SK-N-SH treated with all-trans-retinoic acid at 6 μM for 48 hours (cell line): ENCODE data around the gene DNAH2.

ENCODE experiments used
- ARNTL ChIP-seq: fragments of 450-650 bp; formaldehyde crosslinking; IDR thresholded peaks from 2 replicates; pipeline ENCODE4 v1.5.0; 2020; ENCODE audit warnings: low read depth, mild to moderate bottlenecking, moderate library complexity, borderline replicate concordance
- ZC3H10 ChIP-seq: fragments of 250-450 bp; sonication (Bioruptor Pico); IDR thresholded peaks from 2 replicates; pipeline ENCODE4 v1.5.1; 2021; ENCODE audit warnings: mild to moderate bottlenecking, moderate library complexity
- ZNF565 ChIP-seq: fragments of 450-650 bp; formaldehyde crosslinking; conservative IDR thresholded peaks from 2 replicates; pipeline ENCODE4 v1.5.0; 2020; ENCODE audit warnings: low read depth, mild to moderate bottlenecking, moderate library complexity
- ZNF70 ChIP-seq: fragments of 450-650 bp; formaldehyde crosslinking; IDR thresholded peaks from 2 replicates; pipeline ENCODE4 v1.5.0; 2020; ENCODE audit warnings: mild to moderate bottlenecking, moderate library complexity

- TF ChIP-seq ZC3H10 (CRISPR knock-in tag), result no peak
- no peak for TF ChIP-seq ZNF565
- no peak for TF ChIP-seq ZNF70
- TF ChIP-seq ARNTL (CRISPR knock-in tag), result no peak
Observed at GRCh38 chr17:7677388-7678067, 40.0 kb upstream of the DNAH2 start.
